ENCODE data around the gene SLC26A9.
"Not testable (repeated sequence)": the region's sequence is repeated elsewhere in the genome, so short reads cannot be mapped to it uniquely, and the experiment has no call there.

Gene SLC26A9

GRCh38 chr1:205883792-205884191 lies 59.5 kb downstream of the SLC26A9 start:
- no peak for DNase-seq

DNA sequence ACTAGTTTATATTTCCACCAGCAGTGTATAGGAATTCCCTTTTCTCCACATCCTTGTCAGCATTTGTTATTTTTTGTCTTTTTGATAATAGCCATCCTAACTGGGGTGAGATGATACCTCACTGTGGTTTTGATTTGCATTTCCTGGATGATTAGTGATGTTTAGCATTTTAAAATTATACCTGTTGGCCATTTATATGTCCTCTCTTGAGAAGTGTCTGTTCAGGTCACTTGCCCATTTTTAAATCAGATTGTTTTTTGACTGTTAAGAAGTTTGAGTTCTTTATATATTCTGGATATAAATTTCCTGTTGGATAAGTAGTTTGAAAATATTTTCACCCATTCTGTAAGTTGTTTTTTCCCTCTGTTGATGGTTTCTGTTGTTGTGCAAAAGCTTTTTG lies 62.3 kb downstream of the SLC26A9 start:
- no peak for DNase-seq

DNA sequence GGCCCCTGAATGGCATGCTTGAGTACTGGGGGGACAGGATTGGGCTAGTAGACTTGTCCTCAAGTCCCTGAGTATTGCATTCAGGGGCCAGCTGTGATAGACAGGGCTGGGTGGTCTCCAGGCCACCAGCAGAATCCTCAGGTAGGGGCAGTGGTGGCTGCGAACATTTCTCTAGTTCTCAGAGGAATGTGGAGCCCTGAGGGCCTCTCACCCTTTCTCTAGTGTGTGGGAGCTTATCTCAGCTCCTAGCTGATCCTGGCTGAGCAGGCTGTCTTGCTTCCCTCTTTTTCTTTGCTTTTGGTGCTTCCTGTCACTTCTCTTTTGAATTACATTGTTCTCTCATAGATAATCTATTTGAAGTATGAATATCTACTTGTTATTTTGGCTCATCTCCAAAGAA lies 63.3 kb downstream of the SLC26A9 start:
- no peak for DNase-seq

GRCh38 chr1:205878026-205878425 lies 65.2 kb downstream of the SLC26A9 start:
- DNase-seq: no peak

DNA sequence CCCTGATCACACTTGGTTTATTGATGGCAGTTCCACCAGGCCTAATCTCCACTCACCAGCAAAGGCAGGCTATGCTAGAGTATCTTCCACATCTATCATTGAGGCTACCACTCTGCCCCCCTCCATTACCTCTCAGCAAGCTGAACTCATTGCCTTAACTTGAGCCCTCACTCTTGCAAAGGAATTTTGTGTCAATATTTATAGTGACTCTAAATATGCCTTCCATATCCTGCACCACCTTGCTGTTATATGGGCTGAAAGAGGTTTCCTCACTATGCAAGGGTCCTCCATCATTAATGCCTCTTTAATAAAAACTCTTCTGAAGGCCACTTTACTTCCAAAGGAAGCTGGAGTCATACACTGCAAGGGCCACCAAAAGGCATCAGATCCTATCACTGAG lies 70.1 kb downstream of the SLC26A9 start:
- not testable (repeated sequence) for DNase-seq

DNA sequence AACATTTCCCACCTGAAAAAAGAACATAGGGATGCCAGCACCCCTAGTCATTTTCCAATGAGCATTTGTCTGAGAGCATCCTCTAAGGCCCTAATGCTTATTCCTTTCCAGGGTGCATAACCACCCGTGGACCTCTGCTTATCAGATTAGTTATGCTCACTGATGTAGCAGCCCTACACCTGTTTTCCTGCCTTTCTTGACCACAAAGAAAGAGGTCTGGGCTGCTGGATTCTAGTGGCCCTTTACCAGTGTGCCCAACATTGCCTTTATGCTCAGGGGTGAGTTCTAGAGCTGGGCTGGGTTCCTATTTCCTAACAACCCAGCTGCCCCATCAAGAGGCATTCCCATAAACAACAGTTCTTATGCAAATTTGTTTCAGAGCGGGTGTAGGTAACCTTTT lies 73.0 kb downstream of the SLC26A9 start:
- DNase-seq: no peak

Data from COR-L47 (cell line).